MCF 10A (cell line): Measurements from ENCODE around the gene SMAD9. TPM values are rescaled to one million over a fixed set of nuclear protein-coding genes. Genes with fewer than 3 reads are reported as not detected.

Source experiments
- Bru-seq: library from RNA; stranded (reverse); fragments of 400-500 nt; gene quantifications from one replicate; lab custom pipeline; 2021; lab: Mats Ljungman, UMichigan
- BruChase-seq, 2 experiments: library from RNA; stranded (reverse); fragments of 400-500 nt; gene quantifications; one replicate each; lab custom pipeline; 2021; lab: Mats Ljungman, UMichigan
- BruUV-seq: library from RNA; stranded (reverse); fragments of 400-500 nt; replicated peaks from 2 replicates; lab custom pipeline; 2021; lab: Mats Ljungman, UMichigan
- CTCF ChIA-PET: fragments of 300-600 bp; sonication (Branson Sonifier 250); formaldehyde crosslinking; extraction: SDS; loops from one replicate; lab custom pipeline; 2021; ENCODE audit warnings: antibody characterized with exemption, inconsistent platforms; lab: Yijun Ruan, JAX
- POLR2A ChIA-PET: fragments of 300-600, 350-650 bp; sonication (Branson Sonifier 250); formaldehyde crosslinking; extraction: SDS; loops from one replicate; lab custom pipeline; 2020; ENCODE audit warnings: antibody characterized with exemption, inconsistent platforms; lab: Yijun Ruan, JAX
- DNase-seq: peaks from one replicate; pipeline ENCODE4 v3.0.0-alpha.2; 2018; ENCODE audit not compliant: unreplicated experiment
- H3K27ac Mint-ChIP-seq: one replicate; pipeline ENCODE4 v1.8.0; 2022; ENCODE audit warnings: mild to moderate bottlenecking, low read depth, mixed read lengths; ENCODE audit not compliant: unreplicated experiment
- H3K27me3 Mint-ChIP-seq: one replicate; pipeline ENCODE4 v1.8.0; 2022; ENCODE audit warnings: mixed read lengths; ENCODE audit not compliant: insufficient read depth, unreplicated experiment
- H3K36me3 Mint-ChIP-seq: one replicate; pipeline ENCODE4 v1.8.0; 2022; ENCODE audit warnings: mild to moderate bottlenecking, moderate library complexity, mixed read lengths; ENCODE audit not compliant: insufficient read depth, unreplicated experiment
- H3K4me1 Mint-ChIP-seq: one replicate; pipeline ENCODE4 v1.8.0; 2022; ENCODE audit warnings: mixed read lengths; ENCODE audit not compliant: insufficient read depth, unreplicated experiment
- H3K4me3 Mint-ChIP-seq: one replicate; pipeline ENCODE4 v1.8.0; 2022; ENCODE audit warnings: mild to moderate bottlenecking, moderate library complexity, mixed read lengths; ENCODE audit not compliant: unreplicated experiment
- H3K9me3 Mint-ChIP-seq: one replicate; pipeline ENCODE4 v1.8.0; 2022; ENCODE audit warnings: mixed read lengths; ENCODE audit not compliant: unreplicated experiment
- CTCF ChIP-seq: fragments of 200-600 bp; IDR thresholded peaks from one replicate; pipeline ENCODE4 v1.8.0; 2022; ENCODE audit warnings: antibody characterized with exemption, mild to moderate bottlenecking; ENCODE audit not compliant: unreplicated experiment
- intact Hi-C: fragments of 100-400 bp; cut with micrococcal nuclease; formaldehyde crosslinking; loops from 2 replicates; pipeline ENCODE4 v1.14.1; 2022
- long read RNA-seq: library from polyadenylated mRNA; stranded (forward); transcript quantifications from one replicate; pipeline ENCODE4 v2.0.0, GENCODE V29; 2022
- total RNA-seq: library from RNA; stranded (reverse); gene quantifications from 2 replicates; pipeline ENCODE4 v1.2.3, GENCODE V29; 2022

The SMAD9 gene
- total RNA-seq (0.98 and 1.6 TPM in 2 replicates), Bru-seq, nascent RNA (percentile 32 among the genes with signal in this experiment), BruChase-seq, experiment 1, labeled RNA remaining after a 6-hour chase (percentile 31 among the genes with signal in this experiment), BruChase-seq, experiment 2, labeled RNA remaining after a 2-hour chase (percentile 32 among the genes with signal in this experiment)
- long read RNA-seq = 0 reads

- Mint-ChIP-seq H3K4me1 (no peaks in the 10 kb centered on the region), H3K27ac (no peak within 1 kb of the TSS), H3K36me3 (no peaks in the 10 kb centered on the region), H3K9me3 (no peaks in the 10 kb centered on the region), H3K4me3 (peak within 1 kb of the TSS; percentile 63), H3K27me3 (no peaks in the 10 kb centered on the region)
- no peak for TF ChIP-seq CTCF
- CTCF ChIA-PET = interaction anchor here (0.9 kb wide), 1 partner anchor 62 kb away, joined by 3 read pairs; no protein-coding TSS in a partner anchor
- POLR2A ChIA-PET = interaction anchor here (0.7 kb wide), 1 partner anchor 57 kb away, joined by 4 read pairs; no protein-coding TSS in a partner anchor
- DNase-seq = peak; percentile 73
- intact Hi-C loops = no loop called here
- no TSS peak for BruUV-seq
Observed at GRCh38 chr13:36919833-36920615, at the start of gene SMAD9. Gene SMAD9 (minus strand): TSS chr13:36920238. CDS start chr13:36879689, 40,549 bp downstream.

- CTCF ChIA-PET = interaction anchor here (0.7 to 2.8 kb wide), 2 partner anchors 15 to 519 kb away, joined by 3 to 17 read pairs; no protein-coding TSS in a partner anchor
- intact Hi-C loops = no loop called here
- Mint-ChIP-seq H3K4me1 (peaks cover 8% of the 10 kb centered on the region), H3K9me3 (no peaks in the 10 kb centered on the region), H3K27me3 (no peaks in the 10 kb centered on the region), H3K4me3 (no peak overlapping the region), H3K27ac (peak overlapping the region; percentile 88), H3K36me3 (peaks cover 52% of the 10 kb centered on the region)
- DNase-seq = no peak
- no peak for TF ChIP-seq CTCF
- POLR2A ChIA-PET = interaction anchor here (1.2 kb wide), 1 partner anchor 34 kb away, joined by 4 read pairs; the partner anchor contains the start of gene EXOSC8
- no TSS peak for BruUV-seq
Observed at GRCh38 chr13:36966404-36966803, 46.4 kb upstream of the SMAD9 start.

GRCh38 chr13:36965767-36966166 is 45.7 kb upstream of the SMAD9 start:
- POLR2A ChIA-PET = interaction anchor here (1.0 to 1.2 kb wide), 2 partner anchors 34 to 186 kb away, joined by 3 to 4 read pairs; partner anchors contain the start of gene EXOSC8
- Mint-ChIP-seq H3K9me3 (no peaks in the 10 kb centered on the region), H3K4me3 (no peak overlapping the region), H3K27ac (peak overlapping the region; percentile 88), H3K27me3 (no peaks in the 10 kb centered on the region), H3K36me3 (peaks cover 53% of the 10 kb centered on the region), H3K4me1 (peaks cover 8% of the 10 kb centered on the region)
- DNase-seq = peak; percentile 84
- no peak for TF ChIP-seq CTCF
- CTCF ChIA-PET = no interaction called here
- BruUV-seq = no TSS peak
- intact Hi-C loops = no loop called here
